Spleen (tissue), 7 donors: Measurements from ENCODE around the gene LEMD3.

Experiments
- CTCF ChIP-seq, 11 experiments: fragments of 200-600 bp in 7 of 11; fragments of 450-650 bp in 4 of 11; sonication (generic) in 4 of 11; IDR thresholded peaks in 8 of 11; conservative IDR thresholded peaks in 3 of 11; 1 replicate in 7 of 11; 2 replicates in 4 of 11; pipeline versions ENCODE4 v1.4.0 to v1.8.0; 2016 to 2021; ENCODE audit warnings: antibody characterized with exemption in 11 of 11, inconsistent platforms in 4 of 11, mild to moderate bottlenecking in 1 of 11
- POLR2A ChIP-seq, 3 donors: fragments of 450-650 bp; IDR thresholded peaks; one replicate each; pipeline ENCODE4 v1.5.1; 2017; ENCODE audit warnings: antibody characterized with exemption in 3 of 3, mild to moderate bottlenecking in 1 of 3
- POLR2AphosphoS5 ChIP-seq, 3 donors: sonication (generic); formaldehyde crosslinking; IDR thresholded peaks; one replicate each; pipeline ENCODE4 v1.5.1; 2017; ENCODE audit warnings: antibody characterized with exemption in 3 of 3
- donor health status: DM: no; HTN: no; CAD: no; lungs with moderate emphysema.
- donor health status: DM: no; HTN: no; CAD: no.
- donor health status: DM: no; HTN: no; CAD: no.

GRCh38 chr12:65204886-65205525 is 35.6 kb downstream of the LEMD3 start:
- TF ChIP-seq POLR2A (IDR thresholded peaks at IDR 0.05) (no peak), CTCF (IDR thresholded peaks at IDR 0.05 in 8 of 11, conservative IDR thresholded peaks at IDR 0.05 in 3 of 11) (no peak), POLR2AphosphoS5 (IDR thresholded peaks at IDR 0.05) (no peak)
